GM12878 (cell line): Measurements from ENCODE around the gene RRBP1.

Experiments
- BACH1 ChIP-seq: fragments of 450-650 bp; IDR thresholded peaks from 2 replicates; pipeline ENCODE4 v1.6.1; 2017; ENCODE audit warnings: mild to moderate bottlenecking, borderline replicate concordance
- CREM ChIP-seq: IDR thresholded peaks from 2 replicates; pipeline ENCODE4 v1.6.1; 2014; ENCODE audit warnings: antibody characterized with exemption, low read depth
- LARP7 ChIP-seq: fragments of 450-650 bp; IDR thresholded peaks from 2 replicates; pipeline ENCODE4 v1.6.1; 2017; ENCODE audit warnings: mild to moderate bottlenecking
- NR2C2 ChIP-seq: IDR thresholded peaks from 2 replicates; pipeline ENCODE4 v1.6.1; 2011; ENCODE audit warnings: borderline replicate concordance, low read depth; ENCODE audit not compliant: control insufficient read depth, insufficient read length
- RFX5 ChIP-seq: IDR thresholded peaks from 2 replicates; pipeline ENCODE4 v1.6.1; 2011; ENCODE audit warnings: low read depth, low read length, improper control_type of control experiment
- SP1 ChIP-seq: IDR thresholded peaks from one replicate; pipeline ENCODE4 v1.6.1; 2011; ENCODE audit warnings: low read depth, low read length
- STAT3 ChIP-seq: IDR thresholded peaks from 2 replicates; pipeline ENCODE4 v1.6.1; 2011; ENCODE audit warnings: low read depth, low read length, improper control_type of control experiment
- ZNF207 ChIP-seq: fragments of 450-650 bp; IDR thresholded peaks from 2 replicates; pipeline ENCODE4 v1.6.1; 2014; ENCODE audit warnings: antibody characterized with exemption, mild to moderate bottlenecking, borderline replicate concordance

DNA sequence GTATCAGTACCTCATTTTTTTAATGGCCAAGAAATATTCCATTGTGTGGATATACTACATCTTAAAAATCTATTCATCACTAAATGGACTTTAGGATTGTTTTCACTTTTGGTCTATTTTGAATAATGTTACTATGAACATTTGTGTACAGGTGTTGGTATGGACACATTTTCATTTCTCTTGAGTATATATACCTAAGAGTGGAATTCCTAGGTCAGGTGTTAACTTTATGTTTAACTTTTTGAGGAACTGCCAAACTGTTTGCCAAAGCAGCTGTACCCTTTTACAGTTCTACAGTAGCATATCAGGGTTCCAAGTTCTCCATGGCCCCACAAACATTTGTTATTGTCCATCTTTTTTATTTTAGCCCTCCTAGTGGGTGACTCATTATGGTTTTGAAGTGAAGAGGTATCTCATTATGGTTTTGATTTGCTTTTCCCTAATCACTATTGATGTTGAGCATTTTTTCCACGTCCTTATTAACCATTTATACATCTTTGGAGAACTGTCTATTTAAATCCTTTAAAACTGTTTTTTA is 84.0 kb downstream of the RRBP1 start:
- TF ChIP-seq ZNF207 (no peak), BACH1 (no peak), NR2C2 (no peak), STAT3 (no peak), CREM (no peak), SP1 (no peak), LARP7 (no peak), RFX5 (no peak)
